HL-60/S4 treated with retinoic acid at 250 ng/mL for 4 days and 3 days (cell line): ENCODE results near the gene SLC33A1.
"Not testable (repeated sequence)": the region's sequence is repeated elsewhere in the genome, so short reads cannot be mapped to it uniquely, and the experiment has no call there.

Experiments used
- in situ Hi-C: fragments of 300-500 bp; cut with MboI; formaldehyde crosslinking; loops from 2 replicates; pipeline ENCODE4 v1.7.0; 2022; ENCODE audit warnings: low sequenced_read_pairs

The SLC33A1 gene

GRCh38 chr3:155862290-155862982 is 8.2 kb upstream of the SLC33A1 start:
- in situ Hi-C loops, result not testable (repeated sequence)

DNA sequence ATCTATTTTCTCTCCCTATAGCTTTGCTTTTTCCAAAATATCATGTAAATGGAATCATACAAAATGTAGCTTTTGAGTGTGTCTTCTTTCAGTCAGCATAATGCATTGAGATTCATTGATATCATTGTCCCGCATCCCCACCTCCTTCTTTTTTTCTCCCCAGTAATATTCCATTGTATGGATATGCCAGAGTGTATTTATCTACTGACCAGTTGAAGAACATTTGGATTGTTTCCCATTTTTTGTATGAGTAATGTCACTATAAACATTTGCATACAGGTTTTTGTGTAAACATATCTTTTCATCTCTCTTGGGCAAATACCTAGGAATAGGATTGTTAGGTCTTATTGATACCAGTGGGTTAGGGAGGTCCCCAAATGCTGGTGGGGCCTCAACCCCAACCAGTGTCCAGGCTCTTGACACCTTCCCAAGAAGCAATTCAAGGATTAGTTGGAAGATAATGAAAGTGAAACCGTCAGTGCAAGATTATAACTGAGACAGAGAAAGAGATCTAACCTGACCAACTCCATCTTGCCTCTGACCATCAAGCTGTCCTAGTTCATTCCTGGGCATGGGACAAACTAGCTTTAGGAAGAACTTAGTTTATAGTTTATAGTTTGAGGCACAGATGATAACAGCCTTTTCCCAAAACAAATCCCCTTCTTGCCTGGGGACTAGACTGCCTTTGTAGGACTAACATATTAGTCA is 7.4 kb upstream of the SLC33A1 start:
- in situ Hi-C loops, result no loop called here

DNA sequence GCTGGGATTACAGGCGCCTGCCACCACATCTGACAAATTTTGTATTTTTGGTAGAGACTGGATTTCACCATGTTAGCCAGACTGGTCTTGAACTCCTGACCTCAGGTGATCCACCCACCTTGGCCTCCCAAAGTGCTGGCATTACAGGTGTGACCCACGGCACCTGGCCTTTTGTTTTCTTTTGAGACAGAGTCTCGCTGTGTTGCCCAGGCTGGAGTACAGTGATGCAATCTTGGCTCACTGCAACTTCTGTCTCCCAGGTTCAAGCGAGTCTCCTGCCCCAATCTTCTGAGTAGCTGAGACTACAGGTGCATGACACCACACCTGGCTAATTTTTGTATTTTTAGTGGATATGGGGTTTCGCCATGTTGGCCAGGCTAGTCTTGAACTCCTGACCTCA is 6.2 kb upstream of the SLC33A1 start:
- in situ Hi-C loops, result not testable (repeated sequence)

- in situ Hi-C loops, result no loop called here
Measured at GRCh38 chr3:155859859-155860258, 5.6 kb upstream of the SLC33A1 start.

- in situ Hi-C loops, result no loop called here
Measured at GRCh38 chr3:155853214-155854140, 750 bp downstream of the SLC33A1 start.

DNA sequence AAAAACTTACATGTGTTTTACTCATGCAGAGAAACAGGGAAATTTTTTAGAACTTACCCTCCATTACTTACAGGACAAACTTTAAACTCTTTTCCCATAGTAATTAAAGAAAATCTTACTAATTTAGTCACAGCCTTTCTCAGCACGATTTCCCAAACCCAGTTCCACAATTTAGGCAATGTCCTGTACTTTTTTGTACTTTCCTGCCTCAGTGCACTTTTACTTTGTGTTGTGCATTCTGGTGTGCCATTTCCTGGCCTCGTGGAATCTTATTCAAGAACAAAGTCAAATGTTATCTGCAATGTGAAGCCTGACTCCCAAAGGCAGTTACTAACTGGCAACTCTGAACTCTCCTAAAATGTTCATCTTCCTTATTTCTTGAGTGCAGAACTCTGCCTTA is 1.9 kb downstream of the SLC33A1 start:
- in situ Hi-C loops, result no loop called here

GRCh38 chr3:155849404-155849803 is 4.8 kb downstream of the SLC33A1 start:
- in situ Hi-C loops, result not testable (repeated sequence)

DNA sequence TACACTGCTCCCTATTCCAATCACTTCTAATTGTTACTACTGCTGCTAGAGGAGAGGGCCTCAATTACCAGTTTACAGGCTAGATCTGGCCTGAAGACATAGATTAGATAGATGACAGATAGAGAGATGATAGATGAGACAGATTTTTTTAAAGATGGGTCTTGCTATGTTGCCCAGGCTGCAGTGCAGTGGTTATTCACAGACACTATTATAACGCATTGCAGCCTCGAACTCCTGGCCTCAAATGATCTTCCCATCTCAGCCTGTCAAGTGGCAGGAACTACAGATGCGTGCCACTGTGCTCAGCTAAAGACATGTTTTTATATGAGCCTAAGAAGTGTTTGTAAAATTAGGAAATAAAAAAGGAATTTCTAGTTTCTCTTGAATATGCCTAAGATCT is 6.2 kb downstream of the SLC33A1 start:
- in situ Hi-C loops, result no loop called here

- in situ Hi-C loops, result no loop called here
Measured at GRCh38 chr3:155846119-155846518, 8.1 kb downstream of the SLC33A1 start.

- in situ Hi-C loops, result no loop called here
Measured at GRCh38 chr3:155843569-155843968, 10.7 kb downstream of the SLC33A1 start.

GRCh38 chr3:155835341-155836071 is 18.7 kb downstream of the SLC33A1 start:
- in situ Hi-C loops, result no loop called here

DNA sequence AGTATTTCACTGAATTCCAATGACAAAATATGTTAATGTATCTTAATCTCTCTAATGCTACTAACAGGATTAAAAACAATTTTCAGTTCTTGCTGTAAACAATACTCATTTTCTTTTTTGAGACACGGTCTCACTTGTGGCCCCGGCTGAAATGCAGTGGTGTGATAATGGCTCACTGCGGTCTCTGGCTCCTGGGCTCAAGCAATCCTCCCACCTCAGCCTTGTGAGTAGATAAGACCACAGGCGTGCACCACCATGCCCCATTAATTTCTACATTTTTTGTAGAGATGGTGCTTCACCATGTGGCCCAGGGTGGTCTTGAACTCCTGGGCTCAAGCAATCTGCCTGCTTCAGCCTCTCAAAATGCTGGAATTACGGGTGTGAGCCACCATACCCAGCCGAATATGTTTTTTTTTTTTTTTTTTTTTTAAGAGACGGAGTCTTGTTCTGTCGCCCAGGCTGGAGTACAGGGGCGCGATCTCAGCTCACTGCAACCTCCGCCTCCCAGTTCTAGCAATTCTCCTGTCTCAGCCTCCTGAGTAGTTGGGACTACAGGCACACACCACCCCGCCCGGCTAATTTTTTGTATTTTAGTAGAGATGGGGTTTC is 25.6 kb downstream of the SLC33A1 start:
- in situ Hi-C loops, result not testable (repeated sequence)

DNA sequence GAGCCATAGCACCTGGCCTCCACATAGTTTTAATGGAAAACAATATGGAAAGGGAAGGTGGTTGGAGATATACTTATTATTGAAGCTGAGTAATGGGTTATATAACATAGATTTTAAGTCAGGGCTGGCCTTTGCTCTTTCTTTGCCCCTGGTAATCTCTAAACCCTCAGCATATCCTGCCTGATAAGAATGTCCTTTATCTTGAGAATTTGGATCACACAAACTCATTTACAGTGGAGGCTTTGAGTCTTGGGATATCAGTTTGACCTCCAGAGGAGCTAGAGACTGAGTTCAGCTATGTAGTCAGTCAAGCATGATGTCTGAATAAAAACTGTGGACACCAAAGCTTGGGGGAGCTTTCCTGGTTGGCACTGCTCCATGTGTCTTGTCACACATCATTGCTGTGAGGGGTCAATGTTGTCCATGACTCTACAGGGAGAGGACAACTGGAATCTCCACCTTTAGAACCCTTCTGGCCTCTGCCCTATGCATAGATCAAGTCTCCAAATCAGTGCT is 39.1 kb downstream of the SLC33A1 start:
- in situ Hi-C loops, result no loop called here

- in situ Hi-C loops, result not testable (repeated sequence)
Measured at GRCh38 chr3:155813224-155813623, 41.0 kb downstream of the SLC33A1 start.

DNA sequence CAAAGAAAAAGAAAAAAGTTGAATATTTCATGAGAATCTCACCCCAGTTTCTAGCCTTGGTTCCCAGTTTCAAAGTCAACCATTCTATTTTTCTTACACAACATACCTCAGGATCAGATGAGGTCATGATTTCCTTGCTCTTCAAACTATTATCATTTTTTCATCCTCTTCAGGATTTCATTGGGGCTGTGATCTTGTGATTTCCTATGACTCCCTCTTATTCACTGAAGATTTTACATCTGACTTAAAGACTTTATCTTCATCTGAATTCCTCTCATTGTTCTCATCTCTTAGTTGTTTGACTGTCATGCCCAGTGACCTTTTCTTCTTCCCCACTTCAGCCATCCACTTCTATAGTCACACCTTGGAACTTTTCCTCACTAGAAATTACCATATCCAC is 45.0 kb downstream of the SLC33A1 start:
- in situ Hi-C loops, result no loop called here

DNA sequence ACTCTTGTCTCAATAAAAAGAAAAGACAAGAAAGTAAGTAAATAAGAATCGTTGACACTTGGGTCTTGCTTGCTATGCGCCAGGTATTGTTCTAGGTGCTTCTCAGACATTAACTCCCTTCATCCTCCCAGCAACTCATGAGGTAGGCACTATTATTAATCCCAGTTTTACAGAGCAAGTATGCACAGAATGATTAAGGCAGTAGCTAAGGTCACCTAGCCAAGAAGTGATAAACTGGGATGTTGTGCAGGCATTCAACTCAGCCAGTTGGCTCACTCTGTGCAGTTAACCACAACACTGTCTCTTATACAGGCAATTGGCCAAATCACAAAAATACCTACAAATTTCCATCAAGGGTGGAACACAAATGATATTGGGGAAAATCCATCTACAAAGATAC is 46.4 kb downstream of the SLC33A1 start:
- in situ Hi-C loops, result no loop called here

GRCh38 chr3:155805802-155806618 is 48.2 kb downstream of the SLC33A1 start, which contains the start of gene C3orf33:
C3orf33 (minus strand) TSS chr3:155806278; CDS start chr3:155806252, 26 bp downstream.
- in situ Hi-C loops, result no loop called here

- in situ Hi-C loops, result no loop called here
Measured at GRCh38 chr3:155805204-155805801, 48.9 kb downstream of the SLC33A1 start.

DNA sequence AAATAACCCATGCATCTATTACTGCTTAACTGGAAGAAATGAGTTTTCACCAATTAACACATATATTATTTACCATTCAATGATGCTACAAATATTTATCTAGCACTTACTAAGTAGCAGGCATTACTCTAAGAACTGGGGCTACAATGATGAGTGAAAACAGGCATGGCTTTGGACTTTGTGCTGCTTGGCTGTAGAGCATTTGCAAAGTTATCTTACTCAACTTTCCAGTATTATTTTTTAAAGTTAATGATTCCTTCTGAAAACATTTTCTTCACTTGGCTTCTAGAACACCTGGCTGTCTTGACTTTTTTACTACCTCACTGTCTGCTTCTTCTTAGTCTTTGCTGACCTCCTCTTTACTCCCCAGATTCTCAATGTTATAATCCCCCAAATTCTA is 49.9 kb downstream of the SLC33A1 start:
- in situ Hi-C loops, result no loop called here
